Neutrophil (primary cell): ENCODE measurements around the gene SDHA.

Experiments
- H3K27ac ChIP-seq: fragments of 200-600 bp; sonication (generic); 2 replicates; pipeline ENCODE4 v1.5.1; 2016; ENCODE audit warnings: mild to moderate bottlenecking, moderate library complexity
- H3K27me3 ChIP-seq: fragments of 200-600 bp; sonication (generic); 2 replicates; pipeline ENCODE4 v1.6.0; 2016; ENCODE audit warnings: mild to moderate bottlenecking
- H3K36me3 ChIP-seq: fragments of 200-600 bp; sonication (generic); 2 replicates; pipeline ENCODE4 v1.5.1; 2017
- H3K4me1 ChIP-seq, 2 experiments: fragments of 200-600 bp in 1 of 2; sonication (generic) in 1 of 2; 1 replicate in 1 of 2; 2 replicates in 1 of 2; pipeline versions ENCODE4 v1.5.1 to v1.6.1; 2013 to 2016; ENCODE audit warnings: low read depth in 1 of 2, low read length in 1 of 2, mild to moderate bottlenecking in 1 of 2, moderate library complexity in 1 of 2; ENCODE audit not compliant: control insufficient read depth in 1 of 2, insufficient read depth in 1 of 2
- H3K4me3 ChIP-seq, 2 experiments: fragments of 200-600 bp in 1 of 2; sonication (generic) in 1 of 2; 1 replicate in 1 of 2; 2 replicates in 1 of 2; pipeline ENCODE4 v1.5.1; 2013 to 2016; ENCODE audit warnings: low read depth in 1 of 2, low read length in 1 of 2, mild to moderate bottlenecking in 1 of 2, moderate library complexity in 1 of 2
- H3K9me3 ChIP-seq: fragments of 200-600 bp; sonication (generic); 2 replicates; pipeline ENCODE4 v1.5.1; 2016
- CTCF ChIP-seq: fragments of 200-600 bp; sonication (generic); IDR thresholded peaks from 2 replicates; pipeline ENCODE4 v1.5.1; 2016; ENCODE audit warnings: antibody characterized with exemption

SDHA gene

GRCh38 chr5:181566-181965 lies 36.6 kb upstream of the SDHA start:
- Histone ChIP-seq H3K36me3 (no peaks in the 10 kb centered on the region), H3K9me3 (no peaks in the 10 kb centered on the region), H3K27me3 (peaks cover 5% of the 10 kb centered on the region), H3K4me3 (no peak overlapping the region), H3K4me1 (no peaks in the 10 kb centered on the region), H3K27ac (no peak overlapping the region)
- no peak for TF ChIP-seq CTCF

GRCh38 chr5:182126-182525 lies 36.0 kb upstream of the SDHA start:
- TF ChIP-seq CTCF = no peak
- H3K4me3 ChIP-seq = no peak overlapping the region
- peaks cover 5% of the 10 kb centered on the region for H3K27me3 ChIP-seq
- no peaks in the 10 kb centered on the region for H3K4me1 ChIP-seq
- H3K36me3 ChIP-seq = no peaks in the 10 kb centered on the region
- no peak overlapping the region for H3K27ac ChIP-seq
- H3K9me3 ChIP-seq = no peaks in the 10 kb centered on the region

- Histone ChIP-seq H3K4me3 (no peak overlapping the region), H3K4me1 (peaks cover 0 to 6% of the 10 kb centered on the region in 2 experiments), H3K27me3 (peaks cover 18% of the 10 kb centered on the region), H3K9me3 (no peaks in the 10 kb centered on the region), H3K36me3 (no peaks in the 10 kb centered on the region), H3K27ac (no peak overlapping the region)
- no peak for TF ChIP-seq CTCF
Observed at GRCh38 chr5:184471-184870, 33.6 kb upstream of the SDHA start.

GRCh38 chr5:185095-186070 lies 32.7 kb upstream of the SDHA start:
- H3K27me3 ChIP-seq = peaks cover 27% of the 10 kb centered on the region
- H3K27ac ChIP-seq = no peak overlapping the region
- peaks cover 0 to 6% of the 10 kb centered on the region in 2 experiments for H3K4me1 ChIP-seq
- TF ChIP-seq CTCF = no peak
- no peaks in the 10 kb centered on the region for H3K9me3 ChIP-seq
- no peak overlapping the region for H3K4me3 ChIP-seq
- H3K36me3 ChIP-seq = no peaks in the 10 kb centered on the region

GRCh38 chr5:186091-187041 lies 31.8 kb upstream of the SDHA start:
- TF ChIP-seq CTCF = no peak
- H3K9me3 ChIP-seq = no peaks in the 10 kb centered on the region
- no peaks in the 10 kb centered on the region for H3K36me3 ChIP-seq
- H3K27me3 ChIP-seq = peaks cover 36% of the 10 kb centered on the region
- H3K27ac ChIP-seq = no peak overlapping the region
- no peak overlapping the region for H3K4me3 ChIP-seq
- peaks cover 0 to 6% of the 10 kb centered on the region in 2 experiments for H3K4me1 ChIP-seq
